IMR-90 (cell line): Measurements from ENCODE around the gene MMEL1.

Source experiments
- FOS ChIP-seq: fragments of 150-350 bp; IDR thresholded peaks from 2 replicates; pipeline ENCODE4 v1.6.1; 2016; ENCODE audit warnings: low read depth, low read length
- MAZ ChIP-seq: IDR thresholded peaks from 2 replicates; pipeline ENCODE4 v1.6.1; 2012; ENCODE audit warnings: low read depth, mild to moderate bottlenecking, low read length, improper control_type of control experiment, moderate library complexity, borderline replicate concordance
- POLR2A ChIP-seq: IDR thresholded peaks from 2 replicates; pipeline ENCODE4 v1.6.1; 2012; ENCODE audit warnings: mild to moderate bottlenecking, low read depth, low read length
- RAD21 ChIP-seq: IDR thresholded peaks from 2 replicates; pipeline ENCODE4 v1.6.1; 2012; ENCODE audit warnings: low read length, improper control_type of control experiment
- TF ChIP-seq, protein P1 (sequence below): conservative IDR thresholded peaks from 2 replicates; pipeline ENCODE4 v1.5.1; 2012; ENCODE audit warnings: mild to moderate bottlenecking, low read depth, low read length, improper control_type of control experiment
- TF ChIP-seq, protein P2 (sequence below): fragments of 150-350 bp; IDR thresholded peaks from 2 replicates; pipeline ENCODE4 v1.6.1; 2016; ENCODE audit warnings: low read depth, mild to moderate bottlenecking, low read length, moderate library complexity, borderline replicate concordance
- TF ChIP-seq, protein P3 (sequence below): fragments of 150-350 bp; IDR thresholded peaks from 2 replicates; pipeline ENCODE4 v1.6.1; 2017; ENCODE audit warnings: mild to moderate bottlenecking, antibody characterized with exemption, low read length, low read depth

DNA sequence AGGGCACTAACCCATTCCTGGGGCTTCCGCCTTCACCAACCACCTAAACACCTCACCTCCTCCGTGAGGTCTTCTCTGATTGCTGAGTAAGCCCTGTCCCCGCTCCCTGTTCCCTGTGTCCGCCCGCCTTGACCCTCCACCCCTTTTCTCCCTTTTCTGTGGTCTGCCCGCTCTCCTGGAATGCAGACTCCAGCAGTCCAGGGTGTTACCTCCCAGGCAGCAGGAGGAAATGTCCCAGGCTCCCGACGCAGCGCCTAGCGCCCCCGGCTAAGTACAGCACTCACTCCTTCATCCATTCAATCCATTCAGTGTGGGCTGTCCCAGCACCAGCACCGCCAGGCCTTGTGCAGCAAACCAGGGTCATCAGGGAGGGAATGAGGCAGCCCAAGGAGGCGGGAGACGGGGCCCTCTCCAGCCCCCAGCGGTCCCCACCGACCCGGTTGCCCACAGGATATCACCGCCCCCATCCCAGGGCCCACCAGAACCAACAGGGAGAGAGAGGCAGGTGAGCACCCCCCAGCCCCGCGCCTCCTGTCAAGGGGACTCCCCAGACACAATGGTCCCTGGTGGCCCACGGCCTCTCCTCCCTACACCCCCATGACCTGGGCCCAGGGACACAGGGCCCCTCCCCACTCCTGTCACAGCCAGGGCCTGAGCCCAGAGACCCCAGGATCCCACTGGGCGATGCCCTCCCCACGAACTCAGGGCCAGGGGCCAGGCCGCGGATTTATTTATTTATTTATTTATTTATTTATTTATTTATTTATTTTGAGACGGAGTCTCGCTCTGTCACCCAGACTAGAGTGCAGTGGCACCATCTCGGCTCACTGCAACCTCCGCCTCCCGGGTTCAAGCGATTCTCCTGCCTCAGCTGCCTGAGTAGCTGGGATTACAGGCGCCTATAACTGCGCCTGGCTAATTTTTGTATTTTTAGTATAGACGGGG, 66.4 kb downstream of the MMEL1 start:
- TF ChIP-seq POLR2A (no peak), FOS (no peak), MAZ (no peak), RAD21 (no peak)
- TF ChIP-seq, protein P1, sequence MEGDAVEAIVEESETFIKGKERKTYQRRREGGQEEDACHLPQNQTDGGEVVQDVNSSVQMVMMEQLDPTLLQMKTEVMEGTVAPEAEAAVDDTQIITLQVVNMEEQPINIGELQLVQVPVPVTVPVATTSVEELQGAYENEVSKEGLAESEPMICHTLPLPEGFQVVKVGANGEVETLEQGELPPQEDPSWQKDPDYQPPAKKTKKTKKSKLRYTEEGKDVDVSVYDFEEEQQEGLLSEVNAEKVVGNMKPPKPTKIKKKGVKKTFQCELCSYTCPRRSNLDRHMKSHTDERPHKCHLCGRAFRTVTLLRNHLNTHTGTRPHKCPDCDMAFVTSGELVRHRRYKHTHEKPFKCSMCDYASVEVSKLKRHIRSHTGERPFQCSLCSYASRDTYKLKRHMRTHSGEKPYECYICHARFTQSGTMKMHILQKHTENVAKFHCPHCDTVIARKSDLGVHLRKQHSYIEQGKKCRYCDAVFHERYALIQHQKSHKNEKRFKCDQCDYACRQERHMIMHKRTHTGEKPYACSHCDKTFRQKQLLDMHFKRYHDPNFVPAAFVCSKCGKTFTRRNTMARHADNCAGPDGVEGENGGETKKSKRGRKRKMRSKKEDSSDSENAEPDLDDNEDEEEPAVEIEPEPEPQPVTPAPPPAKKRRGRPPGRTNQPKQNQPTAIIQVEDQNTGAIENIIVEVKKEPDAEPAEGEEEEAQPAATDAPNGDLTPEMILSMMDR = no peak
- TF ChIP-seq, protein P2, sequence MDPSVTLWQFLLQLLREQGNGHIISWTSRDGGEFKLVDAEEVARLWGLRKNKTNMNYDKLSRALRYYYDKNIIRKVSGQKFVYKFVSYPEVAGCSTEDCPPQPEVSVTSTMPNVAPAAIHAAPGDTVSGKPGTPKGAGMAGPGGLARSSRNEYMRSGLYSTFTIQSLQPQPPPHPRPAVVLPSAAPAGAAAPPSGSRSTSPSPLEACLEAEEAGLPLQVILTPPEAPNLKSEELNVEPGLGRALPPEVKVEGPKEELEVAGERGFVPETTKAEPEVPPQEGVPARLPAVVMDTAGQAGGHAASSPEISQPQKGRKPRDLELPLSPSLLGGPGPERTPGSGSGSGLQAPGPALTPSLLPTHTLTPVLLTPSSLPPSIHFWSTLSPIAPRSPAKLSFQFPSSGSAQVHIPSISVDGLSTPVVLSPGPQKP = no peak
- TF ChIP-seq, protein P3, sequence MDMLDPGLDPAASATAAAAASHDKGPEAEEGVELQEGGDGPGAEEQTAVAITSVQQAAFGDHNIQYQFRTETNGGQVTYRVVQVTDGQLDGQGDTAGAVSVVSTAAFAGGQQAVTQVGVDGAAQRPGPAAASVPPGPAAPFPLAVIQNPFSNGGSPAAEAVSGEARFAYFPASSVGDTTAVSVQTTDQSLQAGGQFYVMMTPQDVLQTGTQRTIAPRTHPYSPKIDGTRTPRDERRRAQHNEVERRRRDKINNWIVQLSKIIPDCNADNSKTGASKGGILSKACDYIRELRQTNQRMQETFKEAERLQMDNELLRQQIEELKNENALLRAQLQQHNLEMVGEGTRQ = no peak
